ENCODE measurements around the gene NECAB2.

- TF ChIP-seq CTCF (IDR thresholded peaks at IDR 0.05), result no peak
- no peak for TF ChIP-seq POLR2A (IDR thresholded peaks at IDR 0.05)
- no peak for TF ChIP-seq EP300 (IDR thresholded peaks at IDR 0.05)
Measured at GRCh38 chr16:83957296-83957855, 10.7 kb upstream of the NECAB2 start.

Measured in tibial nerve (tissue), 4 donors.